IMR-90 (cell line): Measurements from ENCODE around the gene LGALS14. TPM values are rescaled to one million over a fixed set of nuclear protein-coding genes. Genes with fewer than 3 reads are reported as not detected.

Source experiments
- ATAC-seq: fragments of 200-7000 bp; cut with Tn5 transposase; 2 replicates; pipeline ENCODE4 v1.9.1; 2020; ENCODE audit warnings: low read depth, mild to moderate bottlenecking, moderate library complexity
- BruUV-seq: library from RNA; stranded (reverse); fragments of 400-500 nt; replicated peaks from 2 replicates; lab custom pipeline; 2021; lab: Mats Ljungman, UMichigan
- CTCF ChIA-PET: fragments of 300-600 bp; formaldehyde crosslinking; extraction: SDS; loops from one replicate; lab custom pipeline; 2021; ENCODE audit warnings: antibody characterized with exemption; lab: Yijun Ruan, JAX
- POLR2A ChIA-PET: fragments of 300-600 bp; sonication (Branson Sonifier 250); formaldehyde crosslinking; loops from one replicate; lab custom pipeline; 2022; ENCODE audit warnings: antibody characterized with exemption; ENCODE audit not compliant: unreplicated experiment; lab: Charles Lee
- DNase-seq: peaks from one replicate; pipeline ENCODE4 v3.0.0; 2013
- H2AFZ ChIP-seq: replicated peaks from 2 replicates; pipeline ENCODE3; 2013; ENCODE audit warnings: low read length, mild to moderate bottlenecking; ENCODE audit not compliant: poor library complexity
- H2AK5ac ChIP-seq: 2 replicates; pipeline ENCODE4 v1.6.1; 2013; ENCODE audit warnings: low read depth, low read length, inconsistent platforms
- H2AK9ac ChIP-seq: replicated peaks from 2 replicates; pipeline ENCODE3; 2013; ENCODE audit warnings: mild to moderate bottlenecking, low read depth, low read length, moderate library complexity; ENCODE audit not compliant: poor library complexity
- H2BK120ac ChIP-seq: 2 replicates; pipeline ENCODE4 v1.6.1; 2013; ENCODE audit warnings: low read depth, low read length, inconsistent platforms
- H2BK15ac ChIP-seq: 3 replicates; pipeline ENCODE4 v1.6.1; 2013; ENCODE audit warnings: low read depth, low read length, inconsistent platforms
- H2BK20ac ChIP-seq: 2 replicates; pipeline ENCODE4 v1.6.1; 2013; ENCODE audit warnings: low read depth, mild to moderate bottlenecking, inconsistent platforms, low read length, moderate library complexity
- H2BK5ac ChIP-seq: 2 replicates; pipeline ENCODE4 v1.6.1; 2013; ENCODE audit warnings: mild to moderate bottlenecking, low read depth, low read length, inconsistent platforms; ENCODE audit not compliant: poor library complexity, severe bottlenecking
- H3K14ac ChIP-seq: replicated peaks from 2 replicates; pipeline ENCODE4 v1.6.1; 2013; ENCODE audit warnings: low read depth, low read length, inconsistent platforms
- H3K18ac ChIP-seq: 2 replicates; pipeline ENCODE4 v1.6.1; 2013; ENCODE audit warnings: low read depth, low read length, control low read depth
- H3K23ac ChIP-seq: 2 replicates; pipeline ENCODE4 v1.6.1; 2013; ENCODE audit warnings: low read depth, low read length, inconsistent platforms
- H3K27ac ChIP-seq: 2 replicates; pipeline ENCODE4 v1.5.1; 2013; ENCODE audit warnings: mild to moderate bottlenecking, control low read depth, low read length; ENCODE audit not compliant: insufficient read depth
- H3K27me3 ChIP-seq: 2 replicates; pipeline ENCODE4 v1.6.1; 2013; ENCODE audit warnings: low read length; ENCODE audit not compliant: control insufficient read depth, insufficient read depth
- H3K36me3 ChIP-seq: 2 replicates; pipeline ENCODE4 v1.6.1; 2013; ENCODE audit warnings: low read length, mixed read lengths; ENCODE audit not compliant: control insufficient read depth, insufficient read depth
- H3K4ac ChIP-seq: 2 replicates; pipeline ENCODE4 v1.6.1; 2013; ENCODE audit warnings: low read depth, low read length, inconsistent platforms
- H3K4me1 ChIP-seq: 2 replicates; pipeline ENCODE4 v1.6.1; 2013; ENCODE audit warnings: low read length, mixed read lengths; ENCODE audit not compliant: control insufficient read depth, insufficient read depth
- H3K4me2 ChIP-seq: 2 replicates; pipeline ENCODE4 v1.6.1; 2013; ENCODE audit warnings: low read depth, mild to moderate bottlenecking, control low read depth, low read length, moderate library complexity
- H3K4me3 ChIP-seq: 2 replicates; pipeline ENCODE4 v1.5.1; 2013; ENCODE audit warnings: low read depth, mild to moderate bottlenecking, control low read depth, low read length, moderate library complexity; ENCODE audit not compliant: insufficient read depth
- H3K56ac ChIP-seq: 2 replicates; pipeline ENCODE4 v1.6.1; 2013; ENCODE audit warnings: low read length, inconsistent platforms; ENCODE audit not compliant: insufficient read depth; ENCODE audit errors: extremely low read depth
- H3K79me1 ChIP-seq, 2 experiments: 2 replicates each; pipeline ENCODE4 v1.6.1; 2013; ENCODE audit warnings: low read length in 2 of 2, inconsistent platforms in 1 of 2, low read depth in 1 of 2
- H3K9ac ChIP-seq: 2 replicates; pipeline ENCODE4 v1.6.1; 2013; ENCODE audit warnings: low read depth, low read length, control low read depth
- H3K9me1 ChIP-seq: 2 replicates; pipeline ENCODE4 v1.6.1; 2013; ENCODE audit warnings: low read length, inconsistent platforms; ENCODE audit not compliant: insufficient read depth
- H3K9me3 ChIP-seq: 2 replicates; pipeline ENCODE4 v1.6.1; 2013; ENCODE audit warnings: low read length; ENCODE audit not compliant: control insufficient read depth, insufficient read depth
- H4K20me1 ChIP-seq: 2 replicates; pipeline ENCODE4 v1.6.1; 2013; ENCODE audit warnings: low read length, inconsistent platforms; ENCODE audit not compliant: insufficient read depth
- H4K5ac ChIP-seq: 2 replicates; pipeline ENCODE4 v1.6.1; 2013; ENCODE audit warnings: mild to moderate bottlenecking, low read depth, low read length, control low read depth
- H4K8ac ChIP-seq, 2 experiments: 2 replicates each; pipeline ENCODE4 v1.6.1; 2013; ENCODE audit warnings: low read depth in 2 of 2, low read length in 2 of 2, control low read depth in 1 of 2, inconsistent platforms in 1 of 2
- H4K91ac ChIP-seq: 2 replicates; pipeline ENCODE4 v1.6.1; 2013; ENCODE audit warnings: low read depth, low read length, inconsistent platforms; ENCODE audit not compliant: insufficient read depth
- BHLHE40 ChIP-seq: fragments of 150-350 bp; IDR thresholded peaks from 2 replicates; pipeline ENCODE4 v1.6.1; 2016; ENCODE audit warnings: mild to moderate bottlenecking, low read depth, low read length
- CEBPB ChIP-seq: IDR thresholded peaks from 2 replicates; pipeline ENCODE4 v1.6.1; 2012; ENCODE audit warnings: low read depth, low read length, improper control_type of control experiment
- CHD1 ChIP-seq: IDR thresholded peaks from 2 replicates; pipeline ENCODE4 v1.6.1; 2012; ENCODE audit warnings: low read depth, low read length, improper control_type of control experiment
- FOS ChIP-seq: fragments of 150-350 bp; IDR thresholded peaks from 2 replicates; pipeline ENCODE4 v1.6.1; 2016; ENCODE audit warnings: low read depth, low read length
- MAFK ChIP-seq: IDR thresholded peaks from 2 replicates; pipeline ENCODE4 v1.6.1; 2012; ENCODE audit warnings: low read depth, low read length, improper control_type of control experiment
- MAZ ChIP-seq: IDR thresholded peaks from 2 replicates; pipeline ENCODE4 v1.6.1; 2012; ENCODE audit warnings: low read depth, mild to moderate bottlenecking, low read length, improper control_type of control experiment, moderate library complexity, borderline replicate concordance
- MXI1 ChIP-seq: IDR thresholded peaks from 2 replicates; pipeline ENCODE4 v1.6.1; 2012; ENCODE audit warnings: low read depth, mild to moderate bottlenecking, low read length, moderate library complexity, borderline replicate concordance
- NFE2L2 ChIP-seq: fragments of 150-350 bp; IDR thresholded peaks from 2 replicates; pipeline ENCODE4 v1.6.1; 2016; ENCODE audit warnings: low read depth, mild to moderate bottlenecking, low read length
- POLR2A ChIP-seq: IDR thresholded peaks from 2 replicates; pipeline ENCODE4 v1.6.1; 2012; ENCODE audit warnings: mild to moderate bottlenecking, low read depth, low read length
- RAD21 ChIP-seq: IDR thresholded peaks from 2 replicates; pipeline ENCODE4 v1.6.1; 2012; ENCODE audit warnings: low read length, improper control_type of control experiment
- RCOR1 ChIP-seq: IDR thresholded peaks from 2 replicates; pipeline ENCODE4 v1.6.1; 2012; ENCODE audit warnings: mild to moderate bottlenecking, low read length, improper control_type of control experiment; ENCODE audit not compliant: insufficient replicate concordance
- RFX5 ChIP-seq: IDR thresholded peaks from 2 replicates; pipeline ENCODE4 v1.8.0; 2012; ENCODE audit warnings: low read depth, mild to moderate bottlenecking, low read length, moderate library complexity
- SMC3 ChIP-seq: fragments of 150-350 bp; IDR thresholded peaks from 2 replicates; pipeline ENCODE4 v1.6.1; 2016; ENCODE audit warnings: low read depth, mild to moderate bottlenecking, antibody characterized with exemption, low read length, moderate library complexity
- WGBS, 2 experiments: methylation state at CpG; one replicate each; pipeline versions ENCODE4 v1.1.5 to v1.1.7; 2013; ENCODE audit warnings: missing lambda C conversion rate in 2 of 2; ENCODE audit not compliant: insufficient read length in 1 of 2; ENCODE audit errors: extremely low coverage in 2 of 2; 5-methylcytosine and 5-hydroxymethylcytosine counted together
- dilution Hi-C: fragments of 300-500 bp; cut with HindIII; formaldehyde crosslinking; loops from one replicate; pipeline ENCODE4 v1.14.3; 2018; ENCODE audit warnings: low sequenced_read_pairs; ENCODE audit not compliant: unreplicated experiment
- in situ Hi-C: fragments of 300-500 bp; cut with MboI; formaldehyde crosslinking; loops from 3 replicates; pipeline ENCODE4 v1.14.3; 2019; ENCODE audit warnings: low sequenced_read_pairs, inconsistent platforms, mixed read lengths
- intact Hi-C: fragments of 100-400 bp; cut with micrococcal nuclease; formaldehyde crosslinking; loops from 2 replicates; pipeline ENCODE4 v1.10.0; 2022
- polyA plus RNA-seq, 3 experiments: library from polyadenylated mRNA; depleted of rRNA; stranded (reverse); fragments of >200 nt; gene quantifications; 2 replicates each; pipeline ENCODE4 v1.2.3, GENCODE V29; 2012; ENCODE audit warnings: low replicate concordance in 1 of 3
- total RNA-seq: library from RNA; depleted of rRNA; stranded (reverse); fragments of >200 nt; gene quantifications from 2 replicates; pipeline ENCODE4 v1.2.3, GENCODE V29; 2012
- TF ChIP-seq, protein P1 (sequence below): fragments of 150-350 bp; IDR thresholded peaks from 2 replicates; pipeline ENCODE4 v1.6.1; 2016; ENCODE audit warnings: low read depth, mild to moderate bottlenecking, low read length, moderate library complexity, borderline replicate concordance
- TF ChIP-seq, protein P2 (sequence below): conservative IDR thresholded peaks from 2 replicates; pipeline ENCODE4 v1.5.1; 2012; ENCODE audit warnings: mild to moderate bottlenecking, low read depth, low read length, improper control_type of control experiment
- TF ChIP-seq, protein P3 (sequence below): fragments of 150-350 bp; IDR thresholded peaks from 2 replicates; pipeline ENCODE4 v1.6.1; 2017; ENCODE audit warnings: mild to moderate bottlenecking, antibody characterized with exemption, low read length, low read depth

Gene LGALS14
- total and polyA plus RNA-seq, 2 of the 4 experiments (the other 2 are of a cell fraction) = not detected

DNA sequence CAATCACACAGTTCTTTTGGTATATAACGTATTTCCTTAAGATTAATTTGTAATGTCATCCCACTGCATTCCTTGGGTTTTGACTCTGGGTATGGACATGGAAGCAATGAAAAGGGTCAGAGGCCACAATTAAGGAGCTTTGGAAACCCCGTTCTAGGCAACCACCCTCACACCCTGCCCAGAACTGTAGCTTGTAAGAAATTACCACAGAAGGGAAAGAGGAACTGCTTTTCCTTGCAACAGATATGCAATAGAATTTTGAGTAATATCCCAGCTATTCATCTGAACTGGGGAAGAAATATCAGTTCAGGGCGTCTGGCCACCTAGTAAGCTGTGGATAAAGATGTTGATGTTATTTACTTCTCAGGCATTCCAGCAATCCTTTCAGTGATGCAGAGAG lies 34.5 kb downstream of the LGALS14 start:
- no peaks in the 10 kb centered on the region for H3K4me1 ChIP-seq
- no peak overlapping the region for H2BK120ac ChIP-seq
- no peak overlapping the region for H3K27ac ChIP-seq
- no peaks in the 10 kb centered on the region for H4K20me1 ChIP-seq
- no CpG with 5 or more reads among the region's 3 CpGs for WGBS, 2 experiments
- no peak overlapping the region for H3K18ac ChIP-seq
- H2BK20ac ChIP-seq = no peak overlapping the region
- no peak overlapping the region for H2AK9ac ChIP-seq
- TF ChIP-seq, protein P1, sequence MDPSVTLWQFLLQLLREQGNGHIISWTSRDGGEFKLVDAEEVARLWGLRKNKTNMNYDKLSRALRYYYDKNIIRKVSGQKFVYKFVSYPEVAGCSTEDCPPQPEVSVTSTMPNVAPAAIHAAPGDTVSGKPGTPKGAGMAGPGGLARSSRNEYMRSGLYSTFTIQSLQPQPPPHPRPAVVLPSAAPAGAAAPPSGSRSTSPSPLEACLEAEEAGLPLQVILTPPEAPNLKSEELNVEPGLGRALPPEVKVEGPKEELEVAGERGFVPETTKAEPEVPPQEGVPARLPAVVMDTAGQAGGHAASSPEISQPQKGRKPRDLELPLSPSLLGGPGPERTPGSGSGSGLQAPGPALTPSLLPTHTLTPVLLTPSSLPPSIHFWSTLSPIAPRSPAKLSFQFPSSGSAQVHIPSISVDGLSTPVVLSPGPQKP = no peak
- no peak for TF ChIP-seq FOS
- TF ChIP-seq POLR2A = no peak
- TF ChIP-seq, protein P2, sequence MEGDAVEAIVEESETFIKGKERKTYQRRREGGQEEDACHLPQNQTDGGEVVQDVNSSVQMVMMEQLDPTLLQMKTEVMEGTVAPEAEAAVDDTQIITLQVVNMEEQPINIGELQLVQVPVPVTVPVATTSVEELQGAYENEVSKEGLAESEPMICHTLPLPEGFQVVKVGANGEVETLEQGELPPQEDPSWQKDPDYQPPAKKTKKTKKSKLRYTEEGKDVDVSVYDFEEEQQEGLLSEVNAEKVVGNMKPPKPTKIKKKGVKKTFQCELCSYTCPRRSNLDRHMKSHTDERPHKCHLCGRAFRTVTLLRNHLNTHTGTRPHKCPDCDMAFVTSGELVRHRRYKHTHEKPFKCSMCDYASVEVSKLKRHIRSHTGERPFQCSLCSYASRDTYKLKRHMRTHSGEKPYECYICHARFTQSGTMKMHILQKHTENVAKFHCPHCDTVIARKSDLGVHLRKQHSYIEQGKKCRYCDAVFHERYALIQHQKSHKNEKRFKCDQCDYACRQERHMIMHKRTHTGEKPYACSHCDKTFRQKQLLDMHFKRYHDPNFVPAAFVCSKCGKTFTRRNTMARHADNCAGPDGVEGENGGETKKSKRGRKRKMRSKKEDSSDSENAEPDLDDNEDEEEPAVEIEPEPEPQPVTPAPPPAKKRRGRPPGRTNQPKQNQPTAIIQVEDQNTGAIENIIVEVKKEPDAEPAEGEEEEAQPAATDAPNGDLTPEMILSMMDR = no peak
- no peak for TF ChIP-seq MAZ
- TF ChIP-seq CHD1 = no peak
- no peak for TF ChIP-seq MXI1
- TF ChIP-seq CEBPB = no peak
- TF ChIP-seq BHLHE40 = no peak
- TF ChIP-seq SMC3 = no peak
- TF ChIP-seq NFE2L2 = no peak
- no peak for TF ChIP-seq MAFK
- TF ChIP-seq RAD21 = no peak
- TF ChIP-seq, protein P3, sequence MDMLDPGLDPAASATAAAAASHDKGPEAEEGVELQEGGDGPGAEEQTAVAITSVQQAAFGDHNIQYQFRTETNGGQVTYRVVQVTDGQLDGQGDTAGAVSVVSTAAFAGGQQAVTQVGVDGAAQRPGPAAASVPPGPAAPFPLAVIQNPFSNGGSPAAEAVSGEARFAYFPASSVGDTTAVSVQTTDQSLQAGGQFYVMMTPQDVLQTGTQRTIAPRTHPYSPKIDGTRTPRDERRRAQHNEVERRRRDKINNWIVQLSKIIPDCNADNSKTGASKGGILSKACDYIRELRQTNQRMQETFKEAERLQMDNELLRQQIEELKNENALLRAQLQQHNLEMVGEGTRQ = no peak
- TF ChIP-seq RCOR1 = no peak
- TF ChIP-seq RFX5 = no peak
- no peak overlapping the region for H3K23ac ChIP-seq
- H2AFZ ChIP-seq = no peak overlapping the region
- no peak overlapping the region for H2BK5ac ChIP-seq
- H4K8ac ChIP-seq = no peak overlapping the region
- no peaks in the 10 kb centered on the region for H3K79me1 ChIP-seq
- H4K5ac ChIP-seq = no peak overlapping the region
- DNase-seq (no peak), ATAC-seq (no peak)
- H3K36me3 ChIP-seq = no peaks in the 10 kb centered on the region
- no peaks in the 10 kb centered on the region for H3K9me1 ChIP-seq
- in situ Hi-C loops (no loop called here), dilution Hi-C loops (no loop called here), intact Hi-C loops (no loop called here)
- CTCF ChIA-PET = no interaction called here
- no peak overlapping the region for H4K91ac ChIP-seq
- H3K4me3 ChIP-seq = no peak overlapping the region
- no peak overlapping the region for H3K4me2 ChIP-seq
- no peak overlapping the region for H3K56ac ChIP-seq
- BruUV-seq = no TSS peak
- no peak overlapping the region for H3K14ac ChIP-seq
- H3K9me3 ChIP-seq = no peaks in the 10 kb centered on the region
- H2BK15ac ChIP-seq = no peak overlapping the region
- H3K4ac ChIP-seq = no peak overlapping the region
- H2AK5ac ChIP-seq = no peak overlapping the region
- H3K9ac ChIP-seq = no peak overlapping the region
- POLR2A ChIA-PET = no interaction called here
- H3K27me3 ChIP-seq = no peaks in the 10 kb centered on the region
